Fibroblast of skin of left quadriceps (primary cell): Measurements from ENCODE around the gene CTDSPL.
"Not testable (repeated sequence)": the region's sequence is repeated elsewhere in the genome, so short reads cannot be mapped to it uniquely, and the experiment has no call there.

Source experiments
- DNase-seq, 2 experiments: peaks; one replicate each; pipeline ENCODE4 v3.0.0-alpha.2; 2013; ENCODE audit warnings: low read depth in 2 of 2

CTDSPL gene, protein sequence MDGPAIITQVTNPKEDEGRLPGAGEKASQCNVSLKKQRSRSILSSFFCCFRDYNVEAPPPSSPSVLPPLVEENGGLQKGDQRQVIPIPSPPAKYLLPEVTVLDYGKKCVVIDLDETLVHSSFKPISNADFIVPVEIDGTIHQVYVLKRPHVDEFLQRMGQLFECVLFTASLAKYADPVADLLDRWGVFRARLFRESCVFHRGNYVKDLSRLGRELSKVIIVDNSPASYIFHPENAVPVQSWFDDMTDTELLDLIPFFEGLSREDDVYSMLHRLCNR

GRCh38 chr3:37861620-37862041, at the start of gene CTDSPL:
Gene CTDSPL, plus strand, starts transcription at chr3:37861880. Its CDS starts 320 bp downstream, at chr3:37862200.
- DNase-seq = peak in 1 of 2 experiments; percentile 29

DNA sequence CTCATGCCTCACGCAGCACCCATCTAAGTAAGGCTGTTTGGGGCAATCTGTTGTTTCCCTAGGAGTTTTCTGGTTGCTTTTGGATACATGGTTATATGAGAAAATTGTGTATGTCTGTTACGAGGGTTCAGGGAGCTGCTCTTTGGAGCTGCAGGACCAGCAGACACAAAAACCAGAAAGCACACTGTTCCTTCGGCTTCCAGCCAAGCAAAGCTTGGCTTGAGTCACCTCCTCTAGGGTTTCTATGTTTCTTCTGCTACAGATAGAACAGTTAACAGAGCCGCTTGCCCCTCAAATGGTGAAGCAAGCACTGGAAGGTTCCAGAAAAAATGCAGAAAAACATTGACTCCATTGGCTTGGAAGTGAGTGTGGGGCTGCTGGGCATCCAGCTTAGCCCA, 49.2 kb upstream of the CTDSPL start:
- no peak for DNase-seq

DNA sequence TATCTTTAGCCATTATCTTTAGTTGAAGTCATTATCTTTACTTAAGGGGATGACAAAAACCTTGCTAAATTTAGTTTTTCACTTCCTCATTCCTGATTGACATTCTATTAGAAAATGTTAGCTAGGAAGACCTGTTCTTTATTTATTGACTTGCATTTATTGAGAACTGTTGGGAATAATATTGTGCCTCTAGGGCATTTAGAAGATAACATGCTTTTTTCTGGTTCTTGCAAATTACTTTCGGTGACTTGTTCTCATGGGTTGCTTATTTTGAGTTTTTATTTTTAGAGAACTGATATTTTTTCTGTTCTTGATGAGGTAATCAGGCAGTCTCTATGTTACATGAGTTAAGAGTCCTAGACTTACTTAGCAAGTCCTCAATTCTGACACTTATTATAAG, 48.3 kb upstream of the CTDSPL start:
- no peak for DNase-seq

DNA sequence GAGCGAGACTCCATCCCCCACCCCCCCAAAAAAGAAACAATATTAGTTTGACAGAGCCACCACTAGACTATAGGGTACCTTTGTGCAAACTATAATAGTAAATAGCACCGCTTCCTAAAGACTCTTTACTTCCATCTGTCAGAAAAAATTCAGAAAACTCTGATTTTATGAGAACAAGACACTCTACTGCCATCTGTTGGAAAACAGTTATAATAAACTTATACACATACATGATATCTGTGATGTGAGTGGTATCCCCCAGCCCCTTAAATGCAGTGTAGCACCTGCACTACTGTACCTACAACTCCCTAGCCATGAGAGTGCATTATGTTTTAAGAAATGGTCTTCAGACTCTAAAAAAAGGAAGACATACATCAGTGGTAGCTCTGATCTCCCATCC, 47.1 kb upstream of the CTDSPL start:
- DNase-seq = no peak

DNA sequence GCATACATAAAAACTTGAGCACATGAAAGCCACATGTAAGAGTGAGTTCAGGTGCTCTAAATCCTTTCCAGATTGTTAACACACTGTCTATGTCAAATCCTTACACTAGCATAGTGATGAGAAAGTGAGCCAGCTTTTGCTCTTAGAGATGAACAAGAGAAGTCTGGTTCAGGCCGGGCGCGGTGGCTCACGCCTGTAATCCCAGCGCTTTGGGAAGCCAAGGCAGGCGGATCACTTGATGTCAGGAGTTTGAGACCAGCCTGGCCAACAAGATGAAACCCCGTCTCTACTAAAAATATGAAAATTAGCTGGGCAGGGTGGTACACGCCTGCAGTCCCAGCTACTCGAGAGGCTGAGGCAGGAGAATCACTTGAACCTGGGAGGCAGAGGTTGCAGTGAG, 46.5 kb upstream of the CTDSPL start:
- DNase-seq = not testable (repeated sequence)

GRCh38 chr3:37816271-37816670, 45.4 kb upstream of the CTDSPL start:
- DNase-seq = no peak

GRCh38 chr3:37819591-37819990, 42.1 kb upstream of the CTDSPL start:
- DNase-seq = no peak

- no peak for DNase-seq
These were observed 41.4 kb upstream of the CTDSPL start for GRCh38 chr3:37820286-37820685.

DNA sequence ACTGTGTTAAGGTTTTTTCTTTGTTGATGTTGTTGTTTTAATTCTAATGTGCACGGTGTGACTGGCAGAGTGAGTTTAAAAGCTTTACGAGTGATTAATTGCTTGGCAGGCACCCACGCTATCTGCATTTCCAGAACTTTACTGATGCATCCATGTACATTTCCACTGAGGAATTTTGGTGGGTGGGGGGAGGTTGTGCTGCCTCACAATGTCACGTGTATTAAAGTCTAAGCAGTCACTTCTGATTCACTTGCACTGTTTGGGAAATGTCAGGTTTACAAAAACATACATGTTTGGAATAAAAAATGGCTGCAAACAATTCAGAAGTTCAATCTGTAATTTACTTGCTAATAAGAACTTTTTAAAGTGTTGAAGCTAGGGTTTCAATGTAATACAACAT, 38.5 kb upstream of the CTDSPL start:
- DNase-seq = no peak

DNA sequence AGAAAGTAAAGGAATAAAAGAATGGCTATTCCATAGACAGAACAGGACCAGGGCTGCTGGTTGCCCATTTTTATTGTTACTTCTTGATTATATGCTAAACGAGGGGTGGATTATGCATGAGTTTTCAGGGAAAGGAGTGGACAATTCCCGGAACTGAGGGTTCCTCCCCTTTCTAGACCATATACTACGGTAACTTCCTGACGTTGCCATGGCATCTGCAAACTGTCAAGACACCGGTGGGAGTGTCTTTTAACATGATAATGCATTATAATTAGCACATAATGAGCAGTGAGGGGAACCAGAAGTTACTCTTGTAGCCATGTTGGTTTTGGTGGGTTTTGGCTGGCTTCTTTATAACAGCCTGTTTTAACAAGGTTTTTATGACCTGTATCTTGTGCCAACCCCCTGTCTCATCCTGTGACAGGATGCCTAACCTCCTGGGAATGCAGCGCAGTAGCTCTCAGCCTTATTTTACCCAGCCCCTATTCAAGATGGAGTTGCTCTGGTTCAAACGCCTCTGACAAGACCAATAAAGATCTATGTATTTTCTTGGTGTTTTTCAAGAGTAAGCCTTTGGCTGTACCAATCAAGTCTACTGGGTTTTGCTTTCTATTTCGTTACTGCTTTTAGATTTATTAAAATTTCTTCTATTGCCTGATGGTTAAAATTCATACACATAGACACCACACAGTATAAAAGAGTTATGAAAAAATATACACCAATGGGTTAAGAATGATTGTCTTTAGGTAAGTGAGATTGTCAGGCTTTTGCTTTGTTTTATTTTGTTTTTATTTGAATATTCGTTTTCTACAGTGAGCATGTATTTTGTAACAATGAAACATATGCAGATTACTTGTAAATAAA, 37.4 kb upstream of the CTDSPL start:
- DNase-seq = no peak

GRCh38 chr3:37824954-37825328, 36.7 kb upstream of the CTDSPL start:
- no peak for DNase-seq

DNA sequence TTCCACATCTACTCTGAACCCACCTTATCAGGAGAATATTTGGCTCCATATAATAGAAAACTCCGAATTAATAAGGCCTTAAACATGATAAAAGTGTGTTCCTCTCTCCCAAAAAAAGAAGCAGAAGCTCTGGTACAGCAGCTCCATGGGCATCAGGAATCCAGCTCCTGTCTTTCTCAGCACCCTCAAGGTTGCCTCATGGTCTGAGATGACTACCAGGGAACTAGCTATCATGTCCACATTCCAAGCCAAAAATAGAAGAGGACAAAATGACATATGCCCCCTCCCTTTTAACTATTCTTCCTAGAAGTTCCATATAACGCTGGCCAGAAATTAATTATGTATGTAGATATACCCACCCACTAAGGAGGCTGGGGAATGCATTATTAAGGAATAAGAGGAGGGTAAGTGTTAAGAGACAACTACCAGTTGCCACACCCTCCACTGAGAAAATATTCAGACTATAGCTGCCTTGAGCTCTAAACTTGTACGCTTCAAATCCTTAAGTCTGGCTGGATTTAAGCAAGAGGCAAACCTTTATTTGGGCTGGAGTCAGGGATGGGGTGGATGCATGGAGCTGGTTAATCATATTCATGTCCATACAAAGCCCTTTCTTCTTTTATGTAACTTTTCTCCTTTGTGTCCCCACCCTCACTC, 35.8 kb upstream of the CTDSPL start:
- no peak for DNase-seq

- DNase-seq = no peak
These were observed 35.2 kb upstream of the CTDSPL start for GRCh38 chr3:37826502-37826901.

- DNase-seq = no peak
These were observed 34.7 kb upstream of the CTDSPL start for GRCh38 chr3:37826933-37827332.

DNA sequence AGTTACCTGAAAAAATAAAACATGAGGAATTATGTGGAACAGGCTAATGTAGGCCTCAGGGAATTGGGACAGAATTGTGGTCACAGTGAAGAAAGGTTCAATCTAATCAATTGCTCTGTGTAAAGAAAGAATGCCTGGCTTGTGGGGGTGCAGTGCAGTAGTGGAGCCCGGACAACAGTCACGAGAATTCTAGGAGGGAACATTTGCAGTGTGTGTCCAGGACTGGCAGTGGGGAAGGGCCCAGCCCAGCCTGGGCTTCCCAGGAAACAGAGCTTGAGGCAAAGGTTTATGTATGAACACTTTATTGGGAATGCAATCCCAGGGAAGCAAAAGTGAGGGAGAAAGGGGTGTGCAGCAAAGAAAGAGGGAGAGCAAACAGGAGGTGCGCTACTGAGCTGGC, 29.2 kb upstream of the CTDSPL start:
- no peak for DNase-seq

DNA sequence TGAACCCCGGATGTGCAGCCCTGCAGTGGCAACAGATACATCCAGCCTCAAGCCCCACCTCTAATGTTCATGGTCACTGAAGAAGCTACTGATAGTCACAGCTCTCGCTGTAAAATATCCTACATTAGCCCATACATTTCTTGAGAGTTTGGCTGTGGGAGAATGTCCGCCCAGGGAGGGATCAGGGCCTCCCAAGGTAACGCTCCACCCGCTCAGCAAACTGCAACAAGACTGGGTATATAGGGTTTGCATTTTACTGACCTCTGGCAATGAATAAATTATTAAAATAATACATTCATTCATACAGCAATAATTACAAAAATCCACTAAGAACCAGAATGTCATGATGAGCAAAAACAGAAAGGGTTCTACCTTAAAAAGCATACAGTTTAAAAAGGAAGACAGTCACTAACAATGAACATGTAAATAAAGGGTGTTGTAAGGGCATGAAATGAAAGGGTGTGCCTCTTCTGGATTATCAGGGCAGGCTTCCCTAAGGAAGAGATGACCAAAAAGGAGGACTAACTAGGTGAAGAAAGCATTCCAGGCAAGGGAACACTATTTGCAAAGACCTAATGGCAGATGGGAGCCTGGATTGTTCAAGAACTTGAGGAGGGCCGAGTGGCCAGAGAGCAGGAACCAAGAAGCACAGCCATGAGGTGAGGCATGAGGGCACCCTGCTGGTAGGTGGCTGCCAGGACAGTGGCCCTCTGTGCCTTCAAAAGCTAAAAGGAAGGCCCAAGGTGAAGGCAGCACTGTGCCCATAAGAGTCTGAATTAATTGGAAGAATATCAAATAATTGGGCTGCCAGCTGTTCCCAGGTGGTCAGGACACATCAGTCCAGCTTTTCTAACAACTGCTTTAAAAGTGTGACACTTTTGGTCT, 28.1 kb upstream of the CTDSPL start:
- no peak for DNase-seq

- no peak for DNase-seq
These were observed 25.1 kb upstream of the CTDSPL start for GRCh38 chr3:37836589-37836988.

DNA sequence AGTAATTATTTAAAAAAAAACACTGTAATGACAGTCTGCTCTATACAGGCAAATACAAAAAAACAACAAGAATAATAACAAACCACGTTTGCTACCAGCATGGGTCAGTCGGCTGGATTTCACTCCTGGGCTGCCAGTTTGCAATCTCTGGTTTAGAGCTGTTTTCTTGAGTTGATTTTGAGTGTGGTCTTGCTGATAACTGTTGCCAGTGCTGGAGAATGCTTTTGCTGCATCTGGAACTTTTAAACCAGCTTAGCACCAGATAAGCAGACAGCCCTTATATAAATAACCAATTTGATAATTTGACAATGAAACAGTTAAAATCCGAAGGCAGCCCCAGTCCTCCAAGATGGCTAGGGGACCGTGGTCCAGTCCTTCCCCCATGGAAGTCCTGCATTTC, 14.0 kb upstream of the CTDSPL start:
- DNase-seq = no peak

DNA sequence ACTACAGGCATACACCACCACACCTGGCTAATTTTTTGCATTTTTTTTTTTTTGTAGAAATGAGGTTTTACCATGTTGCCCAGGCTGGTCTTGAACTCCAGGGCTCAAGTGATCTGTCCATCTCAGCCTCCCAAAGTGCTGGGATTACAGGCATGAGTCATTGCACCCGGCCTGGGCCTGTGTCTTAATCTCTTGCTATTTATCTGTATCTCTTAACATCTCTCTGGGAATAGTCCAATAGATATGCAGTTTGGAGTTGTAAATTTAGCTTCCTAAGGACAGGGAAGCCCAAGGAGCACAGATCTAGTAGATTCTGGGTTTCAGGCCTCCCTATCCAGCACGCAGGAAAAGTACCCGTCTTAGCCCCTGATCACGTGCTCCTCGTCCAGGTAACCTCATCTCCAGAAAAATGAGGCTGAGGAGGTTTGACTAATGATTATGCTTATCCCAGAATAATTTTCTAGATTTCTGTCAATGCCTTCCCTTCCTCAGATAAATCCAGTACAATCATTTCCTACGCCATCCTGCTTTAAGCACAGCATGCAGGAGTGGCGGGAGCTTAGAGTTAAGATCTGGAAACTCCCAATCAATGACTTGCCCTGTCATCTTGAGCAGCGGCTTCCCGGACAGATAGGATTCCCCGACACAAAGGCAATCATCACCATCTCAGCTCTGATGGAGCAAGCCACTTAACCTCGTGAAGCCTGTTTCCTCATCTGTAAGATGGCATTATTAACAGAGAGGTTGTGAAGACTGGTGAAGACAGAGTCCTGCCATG, 12.3 kb upstream of the CTDSPL start:
- no peak for DNase-seq

DNA sequence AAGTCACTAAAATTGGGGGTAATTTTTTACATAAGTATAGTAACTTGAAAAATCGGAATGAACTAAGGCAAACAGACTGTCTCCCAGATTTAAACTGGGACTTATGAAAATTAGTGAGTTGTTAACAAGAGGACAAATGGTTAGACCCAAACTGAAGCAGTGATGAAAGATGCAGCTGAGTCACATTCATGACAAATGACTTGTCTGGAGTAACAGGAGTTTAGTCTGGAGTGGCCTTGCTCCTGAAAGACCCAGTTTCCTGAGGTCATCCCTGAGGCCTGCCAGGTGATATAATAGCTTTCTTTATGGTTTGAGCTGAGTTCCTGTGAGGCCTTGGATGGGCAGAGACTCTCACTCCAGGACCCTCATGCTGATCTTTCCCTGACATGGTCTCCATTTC, 9.6 kb upstream of the CTDSPL start:
- DNase-seq = no peak

DNA sequence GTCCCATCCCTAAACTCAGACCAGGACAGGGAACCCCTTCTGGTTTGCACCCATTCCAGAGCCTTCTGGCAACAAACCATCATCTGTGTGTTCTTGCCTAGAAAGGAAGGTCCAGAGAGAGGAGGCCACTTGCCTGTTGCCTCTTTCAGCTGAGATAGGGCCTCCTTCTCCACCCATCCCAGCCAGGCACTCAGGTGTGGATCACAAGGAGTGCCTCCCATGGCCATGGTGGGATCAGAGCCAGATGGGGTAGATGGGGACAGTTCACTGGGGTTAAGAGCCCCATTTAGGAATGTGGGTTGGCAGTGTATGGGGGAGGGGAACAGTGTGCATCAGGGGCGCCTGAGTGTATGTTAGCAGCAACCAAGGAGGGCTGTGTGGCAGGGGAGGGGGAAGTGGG, 8.9 kb upstream of the CTDSPL start:
- DNase-seq = no peak
